22Rv1 (cell line): ENCODE measurements around the gene TMEM135.

Experiments
- CTCF ChIP-seq: fragments of 450-650 bp; IDR thresholded peaks from 2 replicates; pipeline ENCODE4 v1.5.1; 2017; ENCODE audit warnings: mild to moderate bottlenecking
- ZFX ChIP-seq: fragments of 450-650 bp; IDR thresholded peaks from 2 replicates; pipeline ENCODE4 v1.6.1; 2017; ENCODE audit warnings: antibody characterized with exemption, borderline replicate concordance

- TF ChIP-seq CTCF = no peak
- no peak for TF ChIP-seq ZFX
Observed at GRCh38 chr11:87339416-87339815, 301.7 kb downstream of the TMEM135 start.
